Activated T-helper 1 cell treated with anti-CD3 and anti-CD28 coated beads, Interleukin-12 subunit alpha, Interleukin-12 subunit beta, Interleukin-2, Interleukin-4 antibody, amounts not matched to agents 30 ng/mL and 10 ng/mL and 1 ng/mL, durations not matched to agents 14 hours and 24 hours and 36 hours (primary cell): ENCODE data around the gene PCSK5. TPM values are rescaled to one million over a fixed set of nuclear protein-coding genes. Genes with fewer than 3 reads are reported as not detected.

Experiments
- DNase-seq: peaks from one replicate; pipeline ENCODE4 v3.0.0; 2021; ENCODE audit warnings: low spot score
- H3K27ac Mint-ChIP-seq: one replicate; pipeline ENCODE4 v1.8.0; 2021; ENCODE audit warnings: mild to moderate bottlenecking, mixed read lengths
- H3K27me3 Mint-ChIP-seq: one replicate; pipeline ENCODE4 v1.8.0; 2022; ENCODE audit warnings: mild to moderate bottlenecking, moderate library complexity, mixed read lengths; ENCODE audit not compliant: insufficient read depth
- H3K36me3 Mint-ChIP-seq: one replicate; pipeline ENCODE4 v1.8.0; 2021; ENCODE audit warnings: low read depth, mixed read lengths
- H3K4me1 Mint-ChIP-seq: one replicate; pipeline ENCODE4 v1.8.0; 2021; ENCODE audit warnings: low read depth, mixed read lengths
- H3K4me3 Mint-ChIP-seq: one replicate; pipeline ENCODE4 v1.8.0; 2021; ENCODE audit warnings: mild to moderate bottlenecking, moderate library complexity, mixed read lengths
- H3K9me3 Mint-ChIP-seq: one replicate; pipeline ENCODE4 v1.8.0; 2021; ENCODE audit warnings: mixed read lengths
- intact Hi-C: fragments of 100-400 bp; cut with micrococcal nuclease; formaldehyde crosslinking; loops from one replicate; pipeline ENCODE4 v1.15.1; 2024
- total RNA-seq: library from RNA; stranded (reverse); gene quantifications from 2 replicates; pipeline ENCODE4 v1.2.3, GENCODE V29; 2022

Gene PCSK5
- total RNA-seq, 1 donor from 2014 or later, result 3.3 TPM

GRCh38 chr9:76092572-76092971, 202.1 kb downstream of the PCSK5 start:
- H3K4me1 Mint-ChIP-seq, result no peaks in the 10 kb centered on the region
- H3K27me3 Mint-ChIP-seq, result no peaks in the 10 kb centered on the region
- no peak overlapping the region for H3K4me3 Mint-ChIP-seq
- H3K27ac Mint-ChIP-seq, result no peak overlapping the region
- DNase-seq, result no peak
- intact Hi-C loops, result no loop called here
- no peaks in the 10 kb centered on the region for H3K9me3 Mint-ChIP-seq
- H3K36me3 Mint-ChIP-seq, result no peaks in the 10 kb centered on the region

- no peak for DNase-seq
- peaks cover 11% of the 10 kb centered on the region for H3K36me3 Mint-ChIP-seq
- intact Hi-C loops, result no loop called here
- no peaks in the 10 kb centered on the region for H3K9me3 Mint-ChIP-seq
- no peak overlapping the region for H3K4me3 Mint-ChIP-seq
- no peak overlapping the region for H3K27ac Mint-ChIP-seq
- H3K4me1 Mint-ChIP-seq, result peaks cover 2% of the 10 kb centered on the region
- H3K27me3 Mint-ChIP-seq, result no peaks in the 10 kb centered on the region
Measured at GRCh38 chr9:76095585-76095984, 205.1 kb downstream of the PCSK5 start.

- no peak overlapping the region for H3K4me3 Mint-ChIP-seq
- H3K4me1 Mint-ChIP-seq, result peaks cover 22% of the 10 kb centered on the region
- H3K36me3 Mint-ChIP-seq, result peaks cover 22% of the 10 kb centered on the region
- H3K9me3 Mint-ChIP-seq, result no peaks in the 10 kb centered on the region
- intact Hi-C loops, result no loop called here
- no peak overlapping the region for H3K27ac Mint-ChIP-seq
- DNase-seq, result no peak
- H3K27me3 Mint-ChIP-seq, result no peaks in the 10 kb centered on the region
Measured at GRCh38 chr9:76099516-76099915, 209.0 kb downstream of the PCSK5 start.

- DNase-seq, result no peak
- no peak overlapping the region for H3K4me3 Mint-ChIP-seq
- H3K27ac Mint-ChIP-seq, result no peak overlapping the region
- intact Hi-C loops, result no loop called here
- peaks cover 23% of the 10 kb centered on the region for H3K4me1 Mint-ChIP-seq
- H3K9me3 Mint-ChIP-seq, result no peaks in the 10 kb centered on the region
- no peaks in the 10 kb centered on the region for H3K27me3 Mint-ChIP-seq
- H3K36me3 Mint-ChIP-seq, result peaks cover 26% of the 10 kb centered on the region
Measured at GRCh38 chr9:76101075-76101474, 210.6 kb downstream of the PCSK5 start.

GRCh38 chr9:76101491-76101890, 211.0 kb downstream of the PCSK5 start:
- H3K36me3 Mint-ChIP-seq, result peaks cover 26% of the 10 kb centered on the region
- DNase-seq, result no peak
- H3K4me1 Mint-ChIP-seq, result peaks cover 23% of the 10 kb centered on the region
- H3K27ac Mint-ChIP-seq, result no peak overlapping the region
- H3K4me3 Mint-ChIP-seq, result no peak overlapping the region
- H3K27me3 Mint-ChIP-seq, result no peaks in the 10 kb centered on the region
- no peaks in the 10 kb centered on the region for H3K9me3 Mint-ChIP-seq
- intact Hi-C loops, result no loop called here

GRCh38 chr9:76101947-76102346, 211.5 kb downstream of the PCSK5 start:
- H3K4me3 Mint-ChIP-seq, result no peak overlapping the region
- intact Hi-C loops, result no loop called here
- no peak for DNase-seq
- H3K4me1 Mint-ChIP-seq, result peaks cover 23% of the 10 kb centered on the region
- H3K9me3 Mint-ChIP-seq, result no peaks in the 10 kb centered on the region
- H3K27ac Mint-ChIP-seq, result no peak overlapping the region
- H3K36me3 Mint-ChIP-seq, result peaks cover 26% of the 10 kb centered on the region
- no peaks in the 10 kb centered on the region for H3K27me3 Mint-ChIP-seq

- H3K27ac Mint-ChIP-seq, result no peak overlapping the region
- no peak for DNase-seq
- no peaks in the 10 kb centered on the region for H3K27me3 Mint-ChIP-seq
- peaks cover 18% of the 10 kb centered on the region for H3K36me3 Mint-ChIP-seq
- H3K4me1 Mint-ChIP-seq, result peaks cover 23% of the 10 kb centered on the region
- intact Hi-C loops, result no loop called here
- no peaks in the 10 kb centered on the region for H3K9me3 Mint-ChIP-seq
- H3K4me3 Mint-ChIP-seq, result no peak overlapping the region
Measured at GRCh38 chr9:76103531-76104315, 213.2 kb downstream of the PCSK5 start.

GRCh38 chr9:76107482-76107881, 217.0 kb downstream of the PCSK5 start:
- no peaks in the 10 kb centered on the region for H3K27me3 Mint-ChIP-seq
- DNase-seq, result no peak
- H3K9me3 Mint-ChIP-seq, result no peaks in the 10 kb centered on the region
- peaks cover 7% of the 10 kb centered on the region for H3K4me1 Mint-ChIP-seq
- H3K27ac Mint-ChIP-seq, result no peak overlapping the region
- H3K36me3 Mint-ChIP-seq, result peaks cover 14% of the 10 kb centered on the region
- intact Hi-C loops, result no loop called here
- H3K4me3 Mint-ChIP-seq, result no peak overlapping the region

GRCh38 chr9:76109953-76110352, 219.5 kb downstream of the PCSK5 start:
- H3K9me3 Mint-ChIP-seq, result no peaks in the 10 kb centered on the region
- no peaks in the 10 kb centered on the region for H3K4me1 Mint-ChIP-seq
- no peak for DNase-seq
- H3K27ac Mint-ChIP-seq, result no peak overlapping the region
- intact Hi-C loops, result no loop called here
- no peaks in the 10 kb centered on the region for H3K27me3 Mint-ChIP-seq
- peaks cover 3% of the 10 kb centered on the region for H3K36me3 Mint-ChIP-seq
- no peak overlapping the region for H3K4me3 Mint-ChIP-seq

- H3K4me3 Mint-ChIP-seq, result no peak overlapping the region
- intact Hi-C loops, result no loop called here
- H3K36me3 Mint-ChIP-seq, result peaks cover 1% of the 10 kb centered on the region
- DNase-seq, result no peak
- H3K4me1 Mint-ChIP-seq, result peaks cover 5% of the 10 kb centered on the region
- H3K9me3 Mint-ChIP-seq, result no peaks in the 10 kb centered on the region
- H3K27me3 Mint-ChIP-seq, result no peaks in the 10 kb centered on the region
- H3K27ac Mint-ChIP-seq, result no peak overlapping the region
Measured at GRCh38 chr9:76112151-76112550, 221.7 kb downstream of the PCSK5 start.

- Mint-ChIP-seq H3K4me3 (no peak overlapping the region), H3K4me1 (peaks cover 5% of the 10 kb centered on the region), H3K36me3 (peaks cover 1% of the 10 kb centered on the region), H3K9me3 (no peaks in the 10 kb centered on the region), H3K27ac (no peak overlapping the region), H3K27me3 (no peaks in the 10 kb centered on the region)
- no peak for DNase-seq
- intact Hi-C loops, result no loop called here
Measured at GRCh38 chr9:76114144-76114543, 223.7 kb downstream of the PCSK5 start.

GRCh38 chr9:76115396-76115795, 224.9 kb downstream of the PCSK5 start:
- Mint-ChIP-seq H3K4me1 (peaks cover 5% of the 10 kb centered on the region), H3K27me3 (no peaks in the 10 kb centered on the region), H3K4me3 (no peak overlapping the region), H3K9me3 (no peaks in the 10 kb centered on the region), H3K27ac (no peak overlapping the region), H3K36me3 (peaks cover 1% of the 10 kb centered on the region)
- intact Hi-C loops, result loop anchor here (5.0 kb wide), 1 partner anchor 67 kb away; no protein-coding TSS in a partner anchor
- DNase-seq, result no peak

- DNase-seq, result no peak
- intact Hi-C loops, result loop anchor here (5.0 kb wide), 1 partner anchor 66 kb away; no protein-coding TSS in a partner anchor
- Mint-ChIP-seq H3K27me3 (no peaks in the 10 kb centered on the region), H3K4me3 (no peak overlapping the region), H3K9me3 (no peaks in the 10 kb centered on the region), H3K27ac (no peak overlapping the region), H3K4me1 (peaks cover 5% of the 10 kb centered on the region), H3K36me3 (peaks cover 1% of the 10 kb centered on the region)
Measured at GRCh38 chr9:76115982-76116646, 225.6 kb downstream of the PCSK5 start.
